ENCODE results near the gene LITAFD. TPM values are rescaled to one million over a fixed set of nuclear protein-coding genes. Genes with fewer than 3 reads are reported as not detected.

LITAFD gene
- total and polyA plus RNA-seq, 9 of the 15 experiments (the other 6 are each of a cell fraction or from before 2014, with no cell fraction given), result not detected

DNA sequence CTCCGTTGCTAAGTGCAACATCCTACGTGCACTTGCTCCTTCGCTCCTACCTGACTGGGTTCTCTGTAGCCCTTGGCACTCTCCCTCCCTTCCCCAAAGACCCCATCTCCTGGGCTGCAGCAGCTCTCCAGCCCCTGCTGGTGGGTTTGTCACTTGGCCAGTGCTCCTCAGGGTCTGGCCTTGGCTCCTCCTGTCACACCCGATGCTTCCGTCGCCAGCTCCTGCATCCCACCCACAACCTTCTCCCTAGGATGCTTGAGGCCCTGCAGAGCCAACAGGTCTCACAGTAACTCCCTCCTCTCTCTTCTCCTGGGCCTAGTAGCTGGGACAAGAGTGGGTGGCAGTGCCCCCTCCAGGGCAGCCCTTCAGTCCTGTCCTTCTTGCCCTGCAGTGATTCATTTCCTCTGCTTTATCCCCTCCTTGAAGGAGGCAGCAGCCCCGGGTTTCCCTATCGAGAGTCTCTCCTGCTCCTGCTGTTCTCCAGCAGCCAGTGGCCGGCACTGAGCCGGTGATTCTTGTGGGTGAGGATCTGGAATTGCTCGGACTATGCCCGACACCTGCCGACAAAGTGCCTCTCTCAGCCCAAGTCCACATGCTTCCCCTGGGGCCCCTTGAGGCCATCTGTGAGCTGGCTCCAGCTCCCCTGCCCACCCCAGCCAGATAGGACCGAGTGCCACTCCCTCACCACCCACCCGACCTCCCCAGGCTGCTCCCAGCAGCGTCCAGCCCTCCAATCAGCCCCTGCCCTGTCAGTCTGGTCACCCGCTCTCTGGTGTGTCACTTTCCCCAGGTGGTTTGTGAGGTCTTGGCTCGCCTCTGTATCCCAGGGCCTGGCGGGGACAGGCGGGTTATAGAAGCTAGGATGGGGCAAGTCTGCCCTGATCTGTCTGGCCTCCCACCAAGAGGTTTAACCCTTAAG is 3.8 kb downstream of the LITAFD start:
- Histone ChIP-seq H3K4me1 (replicated peaks in 1 of 2; ENCODE audit: control insufficient read depth in 2 of 2, insufficient read depth in 2 of 2, low read length in 2 of 2) (peaks cover 6 to 37% of the 10 kb centered on the region in 2 experiments; a peak in 4 of 5 replicates), H3K79me2 (ENCODE audit: control insufficient read depth, insufficient read depth, low read length) (no peaks in the 10 kb centered on the region), H2AFZ (ENCODE audit: low read depth, low read length) (no peak overlapping the region), H3K36me3 (ENCODE audit: control insufficient read depth, insufficient read depth, low read length) (peaks cover 17% of the 10 kb centered on the region; the same call in 2 of the 3 replicates), H3K4me3 (no peak overlapping the region), H3K9me1 (ENCODE audit: control insufficient read depth, insufficient read depth, low read length) (peaks cover 4% of the 10 kb centered on the region), H3K4me2 (ENCODE audit: insufficient read depth, low read length) (no peak overlapping the region), H3K9ac (ENCODE audit: insufficient read depth in 1 of 2, low read depth in 2 of 2, low read length in 2 of 2) (peak overlapping the region in 1 of 2 experiments; percentile 64; a peak in 1 of 4 replicates), H3K27ac (ENCODE audit: extremely low read depth, low read depth, low read length) (no peak overlapping the region), H4K20me1 (replicated peaks; ENCODE audit: control insufficient read depth, insufficient read depth, low read length) (peaks cover 22% of the 10 kb centered on the region), H3K9me3 (replicated peaks; ENCODE audit: control insufficient read depth, insufficient read depth, low read depth, low read length) (no peaks in the 10 kb centered on the region), H3K27me3 (ENCODE audit: control insufficient read depth in 2 of 2, insufficient read depth in 2 of 2, low read length in 2 of 2) (no peaks in the 10 kb centered on the region; a peak in 1 of 5 replicates)
- ATAC-seq (no peak), FAIRE-seq (no peak), DNase-seq (ENCODE audit: extremely low read depth in 1 of 4, low spot score in 3 of 4) (no peak)
- WGBS (ENCODE audit: insufficient coverage, low coverage, missing lambda C conversion rate), result 29% methylated on average over 19 of the region's 20 CpGs
- BruUV-seq (replicated peaks), result no TSS peak
- intact Hi-C loops (cut with micrococcal nuclease) (no loop called here), in situ Hi-C loops (cut with MboI) (no loop called here)
- POLR2A ChIA-PET, result interaction anchor here (1.0 kb wide), 1 partner anchor 28 kb away, joined by 3 read pairs; no protein-coding TSS in a partner anchor
- TF ChIP-seq SAP30 (IDR thresholded peaks at IDR 0.05; ENCODE audit: borderline replicate concordance, insufficient read depth, low read depth, low read length, poor library complexity, severe bottlenecking) (no peak), POLR2G (IDR thresholded peaks at IDR 0.05; ENCODE audit: low read depth, low read length) (peak; percentile 44)
- CTCF ChIA-PET (ENCODE audit: low intra/inter-chr PET ratio), result no interaction called here
